ENCODE results near the gene MED9.
"Not testable (repeated sequence)": the region's sequence is repeated elsewhere in the genome, so short reads cannot be mapped to it uniquely, and the experiment has no call there.

MED9 gene

GRCh38 chr17:17455173-17455572 is 21.6 kb upstream of the MED9 start:
- DNase-seq (ENCODE audit: low read depth) = no peak

GRCh38 chr17:17456251-17456650 is 20.5 kb upstream of the MED9 start:
- no peak for DNase-seq (ENCODE audit: low read depth)

GRCh38 chr17:17457680-17458079 is 19.1 kb upstream of the MED9 start:
- DNase-seq (ENCODE audit: low read depth) = no peak

GRCh38 chr17:17460038-17460437 is 16.8 kb upstream of the MED9 start:
- no peak for DNase-seq (ENCODE audit: low read depth)

- DNase-seq (ENCODE audit: low read depth) = no peak
These were observed 14.6 kb upstream of the MED9 start for GRCh38 chr17:17462048-17462824.

GRCh38 chr17:17463821-17464220 is 13.0 kb upstream of the MED9 start:
- DNase-seq (ENCODE audit: low read depth) = no peak

GRCh38 chr17:17465878-17466277 is 10.9 kb upstream of the MED9 start:
- not testable (repeated sequence) for DNase-seq (ENCODE audit: low read depth)

- no peak for DNase-seq (ENCODE audit: low read depth)
These were observed 10.3 kb upstream of the MED9 start for GRCh38 chr17:17466511-17466910.

- no peak for DNase-seq (ENCODE audit: low read depth)
These were observed 9.8 kb upstream of the MED9 start for GRCh38 chr17:17467016-17467415.

- no peak for DNase-seq (ENCODE audit: low read depth)
These were observed 9.1 kb upstream of the MED9 start for GRCh38 chr17:17467720-17468119.

GRCh38 chr17:17468217-17469010 is 8.4 kb upstream of the MED9 start:
- no peak for DNase-seq (ENCODE audit: low read depth)

GRCh38 chr17:17469358-17469757 is 7.4 kb upstream of the MED9 start:
- no peak for DNase-seq (ENCODE audit: low read depth)

GRCh38 chr17:17469996-17470395 is 6.8 kb upstream of the MED9 start:
- DNase-seq (ENCODE audit: low read depth) = no peak

- no peak for DNase-seq (ENCODE audit: low read depth)
These were observed 4.4 kb upstream of the MED9 start for GRCh38 chr17:17472333-17472920.

GRCh38 chr17:17474341-17474740 is 2.5 kb upstream of the MED9 start:
- DNase-seq (ENCODE audit: low read depth) = no peak

GRCh38 chr17:17479209-17479608 is 2.4 kb downstream of the MED9 start:
- DNase-seq (ENCODE audit: low read depth) = no peak

GRCh38 chr17:17480593-17481148 is 3.9 kb downstream of the MED9 start:
- DNase-seq (ENCODE audit: low read depth) = no peak

GRCh38 chr17:17481860-17482259 is 5.1 kb downstream of the MED9 start:
- no peak for DNase-seq (ENCODE audit: low read depth)

- no peak for DNase-seq (ENCODE audit: low read depth)
These were observed 7.7 kb downstream of the MED9 start for GRCh38 chr17:17484451-17484899.

GRCh38 chr17:17485420-17485819 is 8.6 kb downstream of the MED9 start:
- DNase-seq (ENCODE audit: low read depth) = no peak

- not testable (repeated sequence) for DNase-seq (ENCODE audit: low read depth)
These were observed 9.6 kb downstream of the MED9 start for GRCh38 chr17:17486416-17486815.

GRCh38 chr17:17487998-17488397 is 11.2 kb downstream of the MED9 start:
- DNase-seq (ENCODE audit: low read depth) = no peak

- no peak for DNase-seq (ENCODE audit: low read depth)
These were observed 14.3 kb downstream of the MED9 start for GRCh38 chr17:17491031-17491471.
